HG03520 (cell line): ENCODE measurements around the gene RBBP9.
"Not testable (repeated sequence)": the region's sequence is repeated elsewhere in the genome, so short reads cannot be mapped to it uniquely, and the experiment has no call there.

Source experiments
- ATAC-seq: cut with Tn5 transposase; IDR thresholded peaks from one replicate; pipeline ENCODE4 v1.9.1; 2021; ENCODE audit warnings: mild to moderate bottlenecking, moderate library complexity; ENCODE audit not compliant: unreplicated experiment

RBBP9 gene

GRCh38 chr20:18506744-18507143 is 9.7 kb upstream of the RBBP9 start:
- no peak for ATAC-seq

GRCh38 chr20:18504479-18505060 is 7.5 kb upstream of the RBBP9 start:
- ATAC-seq: no peak

- not testable (repeated sequence) for ATAC-seq
Observed at GRCh38 chr20:18501672-18502071, 4.6 kb upstream of the RBBP9 start.

GRCh38 chr20:18497603-18498002 is 578 bp upstream of the RBBP9 start:
- no peak for ATAC-seq

- ATAC-seq: no peak
Observed at GRCh38 chr20:18496042-18496441, 983 bp downstream of the RBBP9 start.

- ATAC-seq: no peak
Observed at GRCh38 chr20:18488301-18488700, 8.7 kb downstream of the RBBP9 start.

- no peak for ATAC-seq
Observed at GRCh38 chr20:18481596-18481995, 15.4 kb downstream of the RBBP9 start.

- no peak for ATAC-seq
Observed at GRCh38 chr20:18477821-18478220, 19.2 kb downstream of the RBBP9 start.

GRCh38 chr20:18477218-18477617 is 19.8 kb downstream of the RBBP9 start:
- no peak for ATAC-seq

- peak; percentile 96 for ATAC-seq
Observed at GRCh38 chr20:18466894-18467730, 29.9 kb downstream of the RBBP9 start, which contains the start of the genes DZANK1 and POLR3F. Gene DZANK1 (minus strand): TSS chr20:18467030. CDS start chr20:18465358, 1,672 bp downstream. Gene POLR3F (plus strand): TSS chr20:18467390. CDS start chr20:18467507, 117 bp downstream.

- ATAC-seq: peak; percentile 7
Observed at GRCh38 chr20:18466574-18466893, 30.5 kb downstream of the RBBP9 start.

GRCh38 chr20:18465536-18466200 is 31.4 kb downstream of the RBBP9 start:
- no peak for ATAC-seq

- ATAC-seq: no peak
Observed at GRCh38 chr20:18456600-18456999, 40.4 kb downstream of the RBBP9 start.

GRCh38 chr20:18443886-18444285 is 53.1 kb downstream of the RBBP9 start:
- ATAC-seq: no peak

GRCh38 chr20:18440403-18440802 is 56.6 kb downstream of the RBBP9 start:
- no peak for ATAC-seq

GRCh38 chr20:18436847-18437246 is 60.2 kb downstream of the RBBP9 start:
- no peak for ATAC-seq
